ENCODE measurements around the gene EHD1.

DNA sequence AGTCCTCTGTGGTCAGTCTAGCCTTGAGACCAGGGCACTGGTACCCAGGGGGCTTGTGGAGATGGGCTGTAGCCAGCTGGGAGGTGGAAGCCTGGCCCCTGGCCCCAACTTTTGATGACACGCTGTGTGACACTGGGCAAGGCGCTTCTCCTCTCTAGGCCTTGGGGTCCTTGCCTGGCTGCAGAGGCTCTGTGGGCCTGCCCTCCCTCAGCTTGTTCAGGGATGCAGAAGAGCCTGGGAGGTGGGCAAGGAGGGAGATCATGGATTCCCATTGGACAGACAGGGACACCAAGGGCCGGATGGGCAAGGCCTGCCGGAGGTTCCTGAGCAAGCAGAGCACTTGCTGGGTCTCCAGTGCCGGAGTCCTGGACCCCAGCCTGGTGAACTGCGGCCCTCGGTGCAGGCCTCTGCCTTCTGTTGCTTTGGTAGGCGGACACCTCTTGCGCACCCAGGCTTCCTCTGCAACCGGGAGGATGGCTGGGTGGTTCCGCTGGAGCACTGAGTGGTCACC lies 44.8 kb upstream of the EHD1 start:
- TF ChIP-seq, protein P1, sequence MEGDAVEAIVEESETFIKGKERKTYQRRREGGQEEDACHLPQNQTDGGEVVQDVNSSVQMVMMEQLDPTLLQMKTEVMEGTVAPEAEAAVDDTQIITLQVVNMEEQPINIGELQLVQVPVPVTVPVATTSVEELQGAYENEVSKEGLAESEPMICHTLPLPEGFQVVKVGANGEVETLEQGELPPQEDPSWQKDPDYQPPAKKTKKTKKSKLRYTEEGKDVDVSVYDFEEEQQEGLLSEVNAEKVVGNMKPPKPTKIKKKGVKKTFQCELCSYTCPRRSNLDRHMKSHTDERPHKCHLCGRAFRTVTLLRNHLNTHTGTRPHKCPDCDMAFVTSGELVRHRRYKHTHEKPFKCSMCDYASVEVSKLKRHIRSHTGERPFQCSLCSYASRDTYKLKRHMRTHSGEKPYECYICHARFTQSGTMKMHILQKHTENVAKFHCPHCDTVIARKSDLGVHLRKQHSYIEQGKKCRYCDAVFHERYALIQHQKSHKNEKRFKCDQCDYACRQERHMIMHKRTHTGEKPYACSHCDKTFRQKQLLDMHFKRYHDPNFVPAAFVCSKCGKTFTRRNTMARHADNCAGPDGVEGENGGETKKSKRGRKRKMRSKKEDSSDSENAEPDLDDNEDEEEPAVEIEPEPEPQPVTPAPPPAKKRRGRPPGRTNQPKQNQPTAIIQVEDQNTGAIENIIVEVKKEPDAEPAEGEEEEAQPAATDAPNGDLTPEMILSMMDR (IDR thresholded peaks at IDR 0.05): no peak
- TF ChIP-seq POLR2AphosphoS2 (conservative IDR thresholded peaks at IDR 0.05; ENCODE audit: low read length) (no peak), EP300 (IDR thresholded peaks at IDR 0.05) (no peak), POLR2A (IDR thresholded peaks at IDR 0.05; ENCODE audit: low read length) (no peak), ESRRA (IDR thresholded peaks at IDR 0.05; ENCODE audit: borderline replicate concordance, low read length) (no peak), RAD21 (conservative IDR thresholded peaks at IDR 0.05 in 1 of 2, IDR thresholded peaks at IDR 0.05 in 1 of 2) (no peak), JUN (IDR thresholded peaks at IDR 0.05) (no peak)
- TF ChIP-seq, protein P2, sequence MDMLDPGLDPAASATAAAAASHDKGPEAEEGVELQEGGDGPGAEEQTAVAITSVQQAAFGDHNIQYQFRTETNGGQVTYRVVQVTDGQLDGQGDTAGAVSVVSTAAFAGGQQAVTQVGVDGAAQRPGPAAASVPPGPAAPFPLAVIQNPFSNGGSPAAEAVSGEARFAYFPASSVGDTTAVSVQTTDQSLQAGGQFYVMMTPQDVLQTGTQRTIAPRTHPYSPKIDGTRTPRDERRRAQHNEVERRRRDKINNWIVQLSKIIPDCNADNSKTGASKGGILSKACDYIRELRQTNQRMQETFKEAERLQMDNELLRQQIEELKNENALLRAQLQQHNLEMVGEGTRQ (IDR thresholded peaks at IDR 0.05): no peak

Measured in A549 (cell line).